ENCODE measurements around the gene LIN7B.

The LIN7B gene

DNA sequence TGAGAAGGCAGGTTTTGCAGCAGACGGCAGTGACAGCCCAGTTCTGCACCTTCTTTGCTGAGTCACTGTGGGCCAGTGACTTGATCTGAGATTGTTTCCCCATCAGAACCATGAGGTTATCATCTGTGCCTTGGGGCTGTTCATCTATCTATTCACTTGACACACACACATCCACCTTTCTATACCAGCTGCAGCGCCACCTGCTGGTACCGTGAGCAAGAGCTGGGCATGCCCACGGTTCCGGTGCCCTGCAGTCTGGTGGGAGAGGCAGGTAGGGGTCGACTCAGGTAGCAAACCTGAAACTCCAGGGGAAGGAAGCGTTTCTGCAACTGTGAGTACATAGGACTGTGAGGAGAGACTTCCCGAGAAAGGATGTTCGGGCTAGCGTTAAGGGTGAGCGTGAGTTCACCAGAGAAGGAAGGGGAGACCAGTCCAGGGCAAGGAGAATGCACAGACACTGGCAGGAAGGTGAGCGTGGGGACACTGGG lies 7.5 kb upstream of the LIN7B start:
- no peak overlapping the region for H3K4me3 ChIP-seq (ENCODE audit: low read length)
- TF ChIP-seq ZNF274 (IDR thresholded peaks at IDR 0.05; ENCODE audit: low read depth, low read length) = no peak

DNA sequence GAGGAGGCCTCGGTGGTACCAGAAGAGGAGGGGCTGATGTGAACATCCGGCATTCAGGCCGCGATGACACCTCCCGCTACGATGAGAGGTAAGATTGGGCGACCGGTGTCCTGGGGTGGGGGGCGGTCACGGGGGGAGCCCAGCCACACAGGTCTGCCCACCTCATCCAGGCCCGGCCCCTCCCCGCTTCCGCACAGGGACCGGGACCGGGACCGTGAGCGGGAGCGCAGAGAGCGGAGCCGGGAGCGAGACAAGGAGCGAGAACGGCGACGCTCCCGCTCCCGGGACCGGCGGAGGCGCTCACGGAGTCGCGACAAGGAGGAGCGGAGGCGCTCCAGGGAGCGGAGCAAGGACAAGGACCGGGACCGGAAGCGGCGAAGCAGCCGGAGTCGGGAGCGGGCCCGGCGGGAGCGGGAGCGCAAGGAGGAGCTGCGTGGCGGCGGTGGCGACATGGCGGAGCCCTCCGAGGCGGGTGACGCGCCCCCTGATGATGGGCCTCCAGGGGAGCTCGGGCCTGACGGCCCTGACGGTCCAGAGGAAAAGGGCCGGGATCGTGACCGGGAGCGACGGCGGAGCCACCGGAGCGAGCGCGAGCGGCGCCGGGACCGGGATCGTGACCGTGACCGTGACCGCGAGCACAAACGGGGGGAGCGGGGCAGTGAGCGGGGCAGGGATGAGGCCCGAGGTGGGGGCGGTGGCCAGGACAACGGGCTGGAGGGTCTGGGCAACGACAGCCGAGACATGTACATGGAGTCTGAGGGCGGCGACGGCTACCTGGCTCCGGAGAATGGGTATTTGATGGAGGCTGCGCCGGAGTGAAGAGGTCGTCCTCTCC lies 6.3 kb upstream of the LIN7B start:
- TF ChIP-seq ZNF274 (IDR thresholded peaks at IDR 0.05; ENCODE audit: low read depth, low read length) = no peak
- no peak overlapping the region for H3K4me3 ChIP-seq (ENCODE audit: low read length)

DNA sequence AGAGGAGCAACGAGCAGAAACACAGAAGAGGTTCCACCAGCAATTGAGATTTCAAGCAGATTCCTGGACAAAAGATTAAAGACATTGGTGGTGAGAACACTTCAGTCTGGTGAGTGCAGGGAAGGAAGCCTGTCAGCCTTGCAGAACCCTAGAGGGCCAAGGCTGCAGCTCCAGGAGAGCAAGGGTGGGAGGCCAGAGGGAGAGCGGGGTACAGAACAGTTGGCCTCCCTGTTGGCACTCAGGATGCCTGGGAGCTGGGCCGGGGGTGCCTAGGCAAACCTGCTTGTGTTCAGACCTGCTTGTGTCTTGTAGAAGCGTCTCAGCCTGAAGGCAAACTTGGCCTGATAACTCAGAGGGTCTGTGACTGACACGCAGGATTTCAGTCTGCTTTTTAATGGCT lies 5.1 kb upstream of the LIN7B start:
- no peak overlapping the region for H3K4me3 ChIP-seq (ENCODE audit: low read length)
- TF ChIP-seq ZNF274 (IDR thresholded peaks at IDR 0.05; ENCODE audit: low read depth, low read length) = no peak

DNA sequence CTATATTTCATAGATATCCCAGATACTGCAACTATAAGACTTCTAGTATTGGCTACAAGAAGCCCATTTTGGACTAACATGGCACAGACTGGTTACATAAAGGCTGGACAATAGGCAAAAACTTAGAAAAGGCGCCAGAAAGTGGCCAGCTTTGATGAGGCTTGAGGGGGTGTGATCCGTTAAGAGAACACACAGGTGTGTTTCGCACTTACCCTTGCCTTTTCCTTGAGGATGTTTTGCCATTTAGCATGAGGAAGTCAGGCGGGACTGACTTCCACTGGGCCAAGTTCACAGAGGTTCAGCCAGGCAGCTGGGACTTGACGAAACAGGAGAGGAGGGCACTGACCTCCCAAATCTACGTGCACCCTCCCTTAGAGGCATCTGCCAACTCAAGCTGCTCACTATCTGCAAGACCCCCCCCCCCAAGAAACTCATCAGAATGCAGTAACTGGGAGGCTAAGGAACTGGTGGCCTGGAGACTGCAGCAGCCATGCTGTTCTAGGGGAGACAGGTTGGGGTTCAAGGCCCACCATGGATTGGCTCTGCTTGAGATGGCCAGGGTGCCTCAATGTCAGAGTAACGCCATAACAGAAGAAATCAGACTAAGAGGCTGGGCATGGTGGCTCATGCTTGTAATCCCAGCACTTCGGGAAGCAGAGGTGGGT lies 4.5 kb upstream of the LIN7B start:
- no peak overlapping the region for H3K4me3 ChIP-seq (ENCODE audit: low read length)
- TF ChIP-seq ZNF274 (IDR thresholded peaks at IDR 0.05; ENCODE audit: low read depth, low read length) = no peak

DNA sequence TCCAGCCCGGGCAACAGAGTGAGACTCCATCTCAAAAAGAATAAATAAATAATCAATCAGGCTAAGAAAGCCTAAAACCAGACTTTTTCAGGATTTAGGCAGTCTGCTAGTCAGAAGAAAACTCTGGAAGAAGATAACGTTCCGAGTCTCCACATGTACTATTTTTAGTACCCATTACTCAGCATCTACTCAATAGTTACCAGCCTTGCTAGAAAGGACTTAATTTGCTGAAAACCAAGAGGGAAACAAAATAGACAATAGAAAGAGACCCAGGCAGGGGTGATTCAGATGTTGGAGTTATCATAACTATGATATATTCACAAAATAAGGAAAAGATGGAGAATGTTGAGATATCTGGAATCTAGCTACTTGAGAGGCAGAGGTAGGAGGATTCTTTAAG lies 3.6 kb upstream of the LIN7B start:
- TF ChIP-seq ZNF274 (IDR thresholded peaks at IDR 0.05; ENCODE audit: low read depth, low read length) = no peak
- no peak overlapping the region for H3K4me3 ChIP-seq (ENCODE audit: low read length)

DNA sequence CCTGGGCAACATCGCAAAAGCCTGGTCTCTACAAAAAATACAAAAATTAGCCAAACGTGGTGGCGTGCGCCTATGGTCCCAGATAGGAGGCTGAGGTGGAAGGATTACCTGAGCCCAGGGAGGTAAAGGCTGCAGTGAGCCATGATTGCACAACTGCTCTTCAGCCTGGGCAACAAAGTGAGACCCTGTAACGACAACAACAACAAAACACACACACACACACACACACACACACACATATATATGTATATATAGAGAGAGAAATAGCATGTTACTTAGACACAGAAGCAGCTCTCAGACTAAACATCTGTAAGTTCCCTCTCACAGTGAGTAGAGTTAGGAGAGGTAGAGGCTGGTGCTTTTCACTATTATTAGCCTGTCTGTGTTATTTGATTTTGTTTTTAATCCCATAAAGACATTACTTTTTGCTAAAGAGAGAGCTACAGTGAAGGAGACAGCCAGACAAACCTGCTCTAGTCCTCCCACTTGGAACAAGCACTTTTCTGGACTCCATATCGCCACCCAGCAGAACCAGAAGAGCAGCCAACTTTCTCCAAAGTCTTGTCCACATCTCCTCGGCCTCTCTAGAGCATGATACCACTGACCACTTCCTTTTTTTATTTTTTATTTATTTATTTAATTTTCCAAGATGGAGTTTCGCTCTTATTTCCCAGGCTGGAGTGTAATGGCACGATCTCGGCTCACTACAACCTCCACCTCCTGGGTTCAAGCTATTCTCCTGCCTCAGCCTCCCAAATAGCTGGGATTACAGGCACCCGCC lies 2.8 kb upstream of the LIN7B start:
- H3K4me3 ChIP-seq (ENCODE audit: low read length) = no peak overlapping the region
- TF ChIP-seq ZNF274 (IDR thresholded peaks at IDR 0.05; ENCODE audit: low read depth, low read length) = no peak

DNA sequence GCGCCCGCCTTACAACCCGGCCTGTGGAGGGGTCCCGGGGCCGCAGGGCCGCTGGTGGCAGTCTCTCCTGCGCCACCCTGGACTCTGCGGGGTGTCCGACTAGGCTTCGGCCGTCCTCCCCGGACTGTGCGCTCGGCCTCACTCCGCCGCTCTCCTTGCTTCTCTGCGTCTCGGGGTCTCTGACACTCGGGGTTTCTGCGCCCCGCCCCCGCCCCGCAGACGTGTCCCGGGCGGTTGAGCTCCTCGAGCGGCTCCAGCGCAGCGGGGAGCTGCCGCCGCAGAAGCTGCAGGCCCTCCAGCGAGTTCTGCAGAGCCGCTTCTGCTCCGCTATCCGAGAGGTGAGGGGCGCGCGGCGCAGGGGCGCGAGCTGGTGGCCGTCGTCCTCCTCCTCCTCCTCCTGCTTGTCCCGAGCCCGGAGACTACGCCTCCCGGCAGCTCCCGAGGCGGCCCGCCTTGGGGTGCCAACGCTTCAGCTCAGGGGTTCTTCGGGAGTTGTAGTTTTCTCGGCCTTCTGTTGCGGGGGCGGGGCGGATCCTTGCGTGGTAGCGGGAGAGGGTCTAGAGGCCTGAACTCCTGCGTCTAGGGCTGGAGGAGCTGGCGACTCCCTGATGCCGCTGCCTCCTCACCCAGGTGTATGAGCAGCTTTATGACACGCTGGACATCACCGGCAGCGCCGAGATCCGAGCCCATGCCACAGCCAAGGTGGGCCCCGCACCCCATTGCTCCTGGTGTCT lies 627 bp downstream of the LIN7B start:
- TF ChIP-seq ZNF274 (IDR thresholded peaks at IDR 0.05; ENCODE audit: low read depth, low read length) = no peak
- peak overlapping the region; percentile 63; the same call in 1 of the 2 replicates for H3K4me3 ChIP-seq (ENCODE audit: low read length)

DNA sequence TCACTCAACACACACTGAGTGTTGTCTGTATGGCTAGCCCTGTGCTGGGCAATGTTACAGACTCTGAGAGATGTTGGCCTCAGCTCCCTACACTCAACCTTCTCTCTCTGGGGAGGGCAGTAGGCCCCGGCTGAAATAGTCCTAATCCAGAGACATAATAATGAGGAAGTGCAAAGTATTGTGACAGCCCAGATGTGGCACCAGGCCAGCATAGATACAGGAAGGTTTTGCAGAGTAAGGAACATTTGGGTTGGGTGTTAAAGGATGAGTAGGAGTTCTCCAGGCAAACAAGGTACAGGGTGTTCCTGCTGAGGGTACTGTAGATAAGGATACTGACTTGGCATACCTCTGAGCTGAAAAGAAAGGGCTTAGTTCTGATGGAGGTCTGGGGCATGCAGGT lies 2.4 kb downstream of the LIN7B start:
- no peak overlapping the region for H3K4me3 ChIP-seq (ENCODE audit: low read length)
- TF ChIP-seq ZNF274 (IDR thresholded peaks at IDR 0.05; ENCODE audit: low read depth, low read length) = no peak

DNA sequence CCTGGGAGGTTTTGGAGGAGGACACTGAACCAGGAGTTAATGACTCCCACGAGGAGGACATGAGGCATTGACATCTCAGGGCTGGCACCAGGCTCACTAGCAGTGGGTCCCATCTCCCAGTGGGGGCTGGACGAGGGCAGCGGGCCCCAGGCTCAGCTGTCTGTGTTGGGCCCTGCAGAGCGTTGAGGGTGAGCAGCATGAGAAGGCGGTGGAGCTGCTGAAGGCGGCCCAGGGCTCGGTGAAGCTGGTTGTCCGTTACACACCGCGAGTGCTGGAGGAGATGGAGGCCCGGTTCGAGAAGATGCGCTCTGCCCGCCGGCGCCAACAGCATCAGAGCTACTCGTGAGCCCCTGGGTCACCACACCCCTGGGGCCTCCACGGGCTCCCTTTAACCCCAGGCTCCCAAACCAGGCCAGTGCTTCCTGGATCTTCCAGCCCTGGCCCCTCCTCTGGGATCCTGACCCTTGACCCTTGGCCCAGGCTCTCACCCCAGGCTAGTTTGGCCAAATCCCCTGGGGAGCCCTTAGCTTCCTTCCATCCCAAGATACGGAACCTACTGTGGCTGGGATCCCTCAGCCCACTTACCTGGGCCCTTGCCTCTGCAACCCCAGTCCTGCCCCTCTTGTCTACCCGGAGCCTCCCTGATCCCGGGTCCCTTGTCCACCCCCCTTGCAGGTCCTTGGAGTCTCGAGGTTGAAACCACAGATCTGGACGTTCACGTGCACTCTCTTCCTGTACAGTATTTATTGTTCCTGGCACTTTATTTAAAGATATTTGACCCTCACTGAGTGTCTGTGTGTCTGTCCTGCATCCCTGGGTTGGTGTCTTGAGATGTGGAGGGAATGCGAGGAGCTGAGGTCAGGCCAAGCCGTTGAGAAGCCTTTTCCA lies 3.8 kb downstream of the LIN7B start:
- no peak for TF ChIP-seq ZNF274 (IDR thresholded peaks at IDR 0.05; ENCODE audit: low read depth, low read length)
- H3K4me3 ChIP-seq (ENCODE audit: low read length) = peak overlapping the region; percentile 73; the same call in 1 of the 2 replicates

DNA sequence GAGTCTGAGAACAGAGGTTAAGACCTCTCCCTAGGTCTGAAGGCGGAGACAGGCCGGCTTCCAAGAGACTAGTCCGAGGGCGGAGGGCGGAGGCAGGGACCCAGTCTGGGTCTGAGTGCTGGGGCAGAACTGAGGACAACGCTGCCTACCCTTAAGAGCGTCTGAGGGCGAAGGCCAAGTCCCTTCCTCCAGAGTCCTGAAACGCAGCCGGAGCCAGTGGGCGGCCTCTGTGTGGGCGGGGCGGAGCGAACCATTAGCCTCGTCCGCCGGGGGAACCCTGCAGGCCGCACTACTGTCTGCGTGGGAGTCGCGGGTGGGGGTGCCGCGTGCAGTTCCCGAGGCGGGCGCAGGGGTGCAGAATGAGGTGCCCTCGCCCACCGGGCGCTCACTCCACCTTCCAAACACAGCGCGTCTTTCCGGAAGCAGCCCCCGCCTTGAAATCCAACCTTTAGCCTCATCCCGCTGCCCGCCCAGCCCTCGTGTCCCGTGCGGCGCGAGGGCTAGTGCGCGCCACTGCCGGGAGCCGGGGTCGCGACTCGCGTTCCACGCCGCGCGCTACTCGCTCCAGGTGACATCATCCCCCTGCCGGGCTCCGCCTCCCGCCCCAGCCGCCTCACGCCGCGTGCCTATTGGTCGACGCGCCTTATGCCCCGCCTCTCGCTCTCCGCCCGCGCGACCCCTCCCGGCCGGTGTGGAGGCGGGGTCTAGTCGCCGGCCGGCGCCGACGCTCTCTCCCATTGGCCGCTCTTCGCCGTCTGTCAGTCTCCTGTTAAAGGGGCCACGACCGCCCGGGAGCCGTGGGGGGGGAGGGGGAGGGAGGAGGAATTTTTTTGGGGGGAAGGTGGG lies 4.6 kb downstream of the LIN7B start, which contains the start of gene C19orf73:
Gene C19orf73 (minus strand): TSS at position 579 of the 846 bp plus-strand sequence. CDS start 121 bp downstream, at position 458.
- no peak for TF ChIP-seq ZNF274 (IDR thresholded peaks at IDR 0.05; ENCODE audit: low read depth, low read length)
- H3K4me3 ChIP-seq (ENCODE audit: low read length) = peak within 1 kb of the TSS; percentile 73

DNA sequence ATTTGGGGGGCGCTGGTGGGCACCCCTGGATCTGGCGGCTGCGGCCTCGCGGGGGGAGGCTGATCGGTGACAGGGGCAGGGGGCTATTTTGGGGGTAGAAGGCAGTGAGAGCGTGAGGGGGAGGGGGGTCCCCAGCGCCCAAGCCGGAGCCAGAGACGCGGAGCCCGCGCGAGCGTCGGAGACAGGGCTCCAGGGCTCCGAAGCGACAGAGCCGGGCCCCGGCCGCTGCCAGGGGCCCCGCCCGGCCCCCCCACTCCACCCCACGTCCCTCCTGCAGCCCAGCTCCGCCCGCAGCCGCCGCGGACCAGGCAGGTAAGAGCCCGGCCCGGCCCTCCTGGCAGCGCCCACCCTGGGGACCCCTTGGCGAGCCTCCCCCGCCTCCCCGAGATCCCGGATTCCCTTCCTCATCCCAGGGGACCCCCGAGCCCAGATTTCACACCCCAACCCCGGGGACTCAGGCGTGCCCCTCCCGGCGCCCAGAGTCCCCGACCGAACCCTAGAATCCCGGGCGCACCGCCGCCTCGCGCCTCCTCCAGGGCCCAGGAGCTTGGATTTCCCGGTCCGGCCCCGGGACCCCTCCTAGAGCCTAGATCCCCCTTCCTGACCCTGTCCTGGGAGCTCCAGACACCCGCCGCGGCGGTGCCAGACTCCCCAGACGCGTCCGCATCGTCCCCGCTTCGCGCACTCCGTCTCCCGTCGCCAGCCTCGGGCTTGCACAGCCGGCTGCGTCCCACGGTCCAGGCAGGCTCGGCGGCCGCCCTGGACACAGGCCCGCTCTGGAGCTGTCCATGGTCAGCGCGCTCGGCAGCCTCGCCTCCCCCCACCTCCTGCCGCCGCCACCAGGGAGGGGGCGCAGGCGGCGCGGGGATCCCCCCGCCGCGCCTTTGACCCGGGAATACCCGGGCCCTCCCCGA lies 5.5 kb downstream of the LIN7B start, which contains the start of gene PPFIA3:
Gene PPFIA3 (plus strand): TSS at position 134 of the 914 bp plus-strand sequence. CDS start 8,330 bp downstream, outside the sequence.
- peak within 1 kb of the TSS; percentile 73 for H3K4me3 ChIP-seq (ENCODE audit: low read length)
- no peak for TF ChIP-seq ZNF274 (IDR thresholded peaks at IDR 0.05; ENCODE audit: low read depth, low read length)
